Right ventricle myocardium inferior (tissue), 1 donor: Measurements from ENCODE around the gene CIDEB. TPM values are rescaled to one million over a fixed set of nuclear protein-coding genes. Genes with fewer than 3 reads are reported as not detected.
"Not testable (repeated sequence)": the region's sequence is repeated elsewhere in the genome, so short reads cannot be mapped to it uniquely, and the experiment has no call there.

ENCODE experiments used
- ATAC-seq: fragments of 200-7000 bp; cut with Tn5 transposase; one replicate; pipeline ENCODE4 v1.9.1; 2020; ENCODE audit warnings: mild to moderate bottlenecking, moderate library complexity
- DNase-seq: peaks from one replicate; pipeline ENCODE4 v3.0.0; 2021; ENCODE audit errors: missing footprints
- intact Hi-C: fragments of 100-400 bp; cut with DNase I; formaldehyde crosslinking; loops from one replicate; pipeline ENCODE4 v1.11.0; 2022
- long read RNA-seq: library from polyadenylated mRNA; unstranded; transcript quantifications from one replicate; pipeline ENCODE4 v2.0.0, GENCODE V29; 2021
- total RNA-seq: library from RNA; stranded (reverse); fragmentation: NEBNext Ultra II Directional; extraction: Animal tissue kit (Norgen Biotek cat#: 25700); gene quantifications from one replicate; pipeline ENCODE4 v1.2.1, GENCODE V29; 2021
- donor health status: DM: no; HTN: yes; CAD: no; lungs with severe emphysema.

Gene CIDEB
- total RNA-seq: 4.3 TPM
- long read RNA-seq, partial matches to known transcripts: 1 of 5 reads
- long read RNA-seq, other reads (novel, unspliced or antisense): 1 of 5 reads

- no peak for ATAC-seq
- intact Hi-C loops: no loop called here
- no peak for DNase-seq
Observed at GRCh38 chr14:24307575-24308341, at the start of gene CIDEB. CIDEB (minus strand) TSS chr14:24307977; CDS start chr14:24307858, 119 bp downstream.

- DNase-seq (no peak), ATAC-seq (no peak)
- intact Hi-C loops: no loop called here
Observed at GRCh38 chr14:24356208-24356607, 48.4 kb upstream of the CIDEB start.

GRCh38 chr14:24355009-24355408 lies 47.2 kb upstream of the CIDEB start:
- no peak for DNase-seq
- no peak for ATAC-seq
- intact Hi-C loops: no loop called here

- intact Hi-C loops, DNase-seq, ATAC-seq: not testable (repeated sequence)
Observed at GRCh38 chr14:24354482-24354825, 46.7 kb upstream of the CIDEB start.

- intact Hi-C loops: no loop called here
- no peak for DNase-seq
- ATAC-seq: no peak
Observed at GRCh38 chr14:24353559-24354481, 46.0 kb upstream of the CIDEB start.

- ATAC-seq: peak; percentile 69
Observed at GRCh38 chr14:24351517-24351916, 43.7 kb upstream of the CIDEB start.

GRCh38 chr14:24349742-24350141 lies 42.0 kb upstream of the CIDEB start:
- ATAC-seq (no peak), DNase-seq (no peak)
- intact Hi-C loops: no loop called here

More at GRCh38 chr14:24351517-24351916, 43.7 kb upstream of the CIDEB start:
- DNase-seq: no peak
- intact Hi-C loops: no loop called here

- DNase-seq: no peak
- ATAC-seq: no peak
- intact Hi-C loops: no loop called here
Observed at GRCh38 chr14:24348186-24348585, 40.4 kb upstream of the CIDEB start.

- intact Hi-C loops: no loop called here
- DNase-seq (no peak), ATAC-seq (no peak)
Observed at GRCh38 chr14:24347134-24347533, 39.4 kb upstream of the CIDEB start.

GRCh38 chr14:24343795-24344660 lies 36.3 kb upstream of the CIDEB start:
- ATAC-seq: no peak
- intact Hi-C loops: no loop called here
- DNase-seq: no peak

- intact Hi-C loops: no loop called here
- no peak for DNase-seq
Observed at GRCh38 chr14:24342889-24343288, 35.1 kb upstream of the CIDEB start.

GRCh38 chr14:24340606-24341005 lies 32.8 kb upstream of the CIDEB start:
- intact Hi-C loops: no loop called here
- DNase-seq (no peak), ATAC-seq (no peak)

More at GRCh38 chr14:24342889-24343288, 35.1 kb upstream of the CIDEB start:
- ATAC-seq: no peak

- ATAC-seq: peak; percentile 53
- intact Hi-C loops: no loop called here
- DNase-seq: peak; percentile 86
Observed at GRCh38 chr14:24339284-24340151, 31.7 kb upstream of the CIDEB start, which contains the start of gene RIPK3. RIPK3 (minus strand) TSS chr14:24339991; CDS start chr14:24339826, 165 bp downstream.

GRCh38 chr14:24338843-24339242 lies 31.1 kb upstream of the CIDEB start:
- intact Hi-C loops: no loop called here
- DNase-seq (no peak), ATAC-seq (no peak)

- intact Hi-C loops: no loop called here
- DNase-seq (no peak), ATAC-seq (no peak)
Observed at GRCh38 chr14:24337824-24338175, 30.0 kb upstream of the CIDEB start.

- DNase-seq: no peak
- intact Hi-C loops: no loop called here
- ATAC-seq: no peak
Observed at GRCh38 chr14:24337144-24337823, 29.5 kb upstream of the CIDEB start.

- no peak for ATAC-seq
- no peak for DNase-seq
- intact Hi-C loops: loop anchor here (2.0 kb wide), 2 partner anchors 31 to 95 kb away; no protein-coding TSS in a partner anchor
Observed at GRCh38 chr14:24335461-24336171, 27.8 kb upstream of the CIDEB start.
